NCI-H146 (cell line): ENCODE results near the gene KANTR.
A peak's percentile ranks its signal among the peaks of the same experiment; 100 is the strongest.

Experiments
- DNase-seq: peaks from one replicate; lab custom pipeline; 2025; lab: John Stamatoyannopoulos, UW

Gene KANTR, protein sequence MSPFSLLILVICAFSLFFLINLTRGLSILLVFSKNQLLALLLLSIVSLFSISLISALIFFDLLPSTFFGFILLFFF

DNA sequence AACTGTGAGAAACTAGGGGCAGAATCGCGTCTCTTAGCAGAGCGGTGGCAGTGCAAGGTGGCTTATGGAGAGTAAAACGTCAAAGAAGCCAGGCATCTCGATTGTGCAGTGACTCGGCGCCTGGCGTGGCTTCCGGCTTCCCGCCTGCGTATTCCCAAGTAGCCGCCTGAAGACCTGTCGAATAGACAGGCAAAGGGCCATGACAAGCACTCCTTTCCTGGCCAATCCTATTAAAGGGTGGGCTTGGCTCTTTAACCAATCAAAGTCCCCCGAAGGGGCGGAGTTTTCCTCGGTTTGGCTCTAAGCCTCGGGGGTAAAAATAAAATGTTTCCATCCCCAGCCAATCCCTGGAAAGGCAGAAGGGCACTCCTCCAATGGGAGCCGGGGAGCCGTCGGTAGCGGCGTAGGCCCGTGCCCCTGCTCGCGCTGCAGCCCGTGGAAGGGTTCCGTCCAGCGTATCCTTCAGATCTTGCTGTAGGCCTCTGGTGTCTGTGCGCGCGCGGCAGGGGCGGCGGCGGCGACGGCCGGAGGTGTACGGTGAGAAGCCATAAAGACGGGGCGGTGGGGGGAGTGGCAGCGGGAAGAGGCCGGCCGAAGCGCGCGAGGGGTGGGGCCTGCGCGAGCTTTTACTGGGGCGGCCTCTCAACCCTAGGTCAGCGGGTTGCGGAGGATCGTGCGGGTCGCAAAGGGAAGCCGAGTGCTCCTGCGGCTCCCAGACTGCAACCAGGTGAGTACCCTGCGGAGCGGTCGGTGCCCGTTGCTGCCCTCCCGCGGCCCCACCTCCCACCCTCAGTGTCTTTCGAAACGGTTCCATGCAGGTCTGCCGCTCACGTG, at the start of gene KANTR:
Gene KANTR, plus strand, starts transcription at position 395 of the 834 bp plus-strand sequence. CDS start 30,131 bp downstream, outside the sequence.
- DNase-seq = peak; percentile 97

DNA sequence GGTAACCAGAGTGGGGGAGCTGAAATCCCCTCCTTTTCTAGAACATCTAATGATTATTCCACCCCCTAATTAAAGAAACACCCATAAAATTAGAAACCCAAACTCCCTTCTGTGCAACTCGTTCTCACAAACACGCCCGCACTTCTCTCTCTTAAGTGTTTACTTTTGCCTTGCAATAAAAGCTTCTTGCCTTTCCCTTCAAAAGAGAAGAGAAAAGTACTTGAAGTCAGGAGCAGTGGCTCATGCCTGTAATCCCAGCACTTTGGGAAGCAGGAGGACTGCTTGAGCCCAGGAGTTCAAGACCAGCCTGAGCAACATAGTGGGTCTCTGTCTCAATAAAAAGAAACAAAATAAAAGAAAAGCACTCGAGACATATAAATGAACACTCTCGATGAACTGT, 48.9 kb upstream of the KANTR start:
- DNase-seq = no peak

DNA sequence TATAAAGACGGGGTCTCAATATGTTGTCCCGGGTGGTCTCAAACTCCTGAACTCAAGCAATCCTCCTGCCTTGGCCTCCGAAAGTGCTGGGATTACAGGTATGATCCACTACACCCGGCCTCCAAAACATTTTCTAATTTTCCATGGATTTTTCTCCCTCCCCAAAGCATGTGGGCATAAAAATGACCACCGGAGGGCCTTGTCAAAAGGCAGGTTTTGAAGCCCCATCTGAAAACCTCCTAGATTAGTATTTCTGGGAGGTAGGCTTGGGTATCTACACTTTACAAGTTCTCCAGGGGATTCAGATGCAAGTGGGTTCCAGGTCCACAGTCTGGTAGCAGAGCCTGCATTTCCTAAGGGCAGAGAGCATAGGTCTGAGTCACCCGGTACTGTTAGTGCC, 46.7 kb upstream of the KANTR start:
- DNase-seq = no peak

DNA sequence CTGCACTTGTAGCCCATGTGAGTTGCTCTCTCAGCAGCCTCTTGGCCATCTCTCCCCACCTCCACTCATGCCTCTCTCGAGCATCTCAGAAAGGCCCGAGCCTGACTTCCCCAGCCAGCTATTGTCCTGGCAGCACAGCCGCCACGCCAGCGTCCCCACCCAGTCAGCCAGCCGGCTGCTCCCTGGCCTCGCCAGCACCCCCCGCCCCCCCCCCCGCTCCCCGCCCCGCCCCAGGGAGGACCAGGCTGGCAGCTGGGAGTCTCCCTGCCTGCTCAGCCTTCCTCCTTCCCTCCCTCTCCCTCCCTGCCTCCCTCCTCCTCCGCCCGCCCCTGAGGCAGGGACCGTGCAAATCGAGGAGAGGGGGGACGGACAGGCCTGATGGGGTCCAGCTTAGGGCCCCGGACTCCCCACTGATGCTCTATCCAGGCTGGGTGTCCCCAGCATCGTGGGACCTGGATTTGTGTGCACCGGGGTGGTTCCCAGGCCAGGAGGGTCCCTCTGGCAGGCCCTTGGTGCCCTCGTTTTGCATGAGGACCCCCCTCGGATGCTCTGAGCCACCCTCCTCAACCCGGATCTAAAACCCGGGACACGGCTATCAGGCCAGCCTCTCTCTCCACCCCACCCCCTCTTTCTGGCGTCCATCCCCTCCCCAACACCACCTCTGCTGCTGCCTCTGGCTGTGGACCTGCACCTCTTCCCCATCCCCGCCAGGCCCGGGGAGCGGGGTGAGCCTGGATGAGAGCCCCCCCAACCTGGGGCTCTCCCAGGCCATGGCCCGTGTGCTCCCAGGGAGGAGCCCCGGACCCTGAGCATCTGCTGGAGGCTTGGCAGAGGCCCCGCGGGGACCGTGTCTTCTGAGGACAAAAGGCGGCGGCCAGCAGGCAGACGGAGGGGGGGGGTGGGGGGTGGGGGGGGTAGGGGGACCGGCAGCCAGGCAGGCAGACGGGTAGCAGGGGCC, 45.5 kb upstream of the KANTR start, which contains the start of gene GPR173:
Gene GPR173, plus strand, starts transcription at position 621 of the 958 bp plus-strand sequence. CDS start 27,833 bp downstream, outside the sequence.
- peak; percentile 77 for DNase-seq

DNA sequence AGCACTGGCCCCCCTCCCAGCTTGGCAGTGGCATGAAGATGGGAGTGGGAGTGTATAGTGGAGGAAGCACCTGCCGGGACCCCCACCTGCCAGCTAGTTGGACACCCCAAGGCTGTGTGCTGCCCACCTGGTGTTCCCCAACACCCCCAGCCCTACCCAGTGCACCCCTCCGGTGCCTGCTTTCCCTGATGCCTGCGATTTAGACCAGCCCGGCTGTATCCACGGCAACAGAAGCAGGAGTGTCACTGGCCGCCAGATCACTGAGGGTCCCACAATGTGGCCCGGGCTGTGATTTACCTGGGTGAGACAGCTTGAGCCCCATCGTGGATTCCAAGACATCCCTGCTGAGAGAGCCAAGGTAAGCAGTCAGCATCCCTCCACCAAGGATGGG, 44.8 kb upstream of the KANTR start:
- DNase-seq = peak; percentile 32

DNA sequence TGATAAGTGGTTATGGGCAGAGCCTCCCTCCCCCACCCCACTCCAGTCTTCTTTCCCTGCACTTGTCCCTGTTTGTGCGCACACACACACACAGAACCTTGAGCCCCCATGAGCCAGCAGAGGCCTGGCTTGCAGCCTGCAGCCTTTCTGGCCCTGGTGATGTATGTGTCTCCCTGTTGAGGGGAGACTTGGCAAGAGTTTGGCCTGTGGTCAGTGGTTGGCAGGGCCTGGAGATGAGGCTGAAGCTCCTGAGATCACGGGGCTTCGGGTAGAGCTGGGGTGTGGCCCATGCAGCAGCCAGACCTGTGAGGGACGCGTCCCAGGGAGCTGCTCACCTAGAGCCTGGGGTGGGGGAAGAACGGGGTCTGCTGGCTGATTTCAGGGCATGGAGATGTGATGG, 43.1 kb upstream of the KANTR start:
- DNase-seq = no peak

DNA sequence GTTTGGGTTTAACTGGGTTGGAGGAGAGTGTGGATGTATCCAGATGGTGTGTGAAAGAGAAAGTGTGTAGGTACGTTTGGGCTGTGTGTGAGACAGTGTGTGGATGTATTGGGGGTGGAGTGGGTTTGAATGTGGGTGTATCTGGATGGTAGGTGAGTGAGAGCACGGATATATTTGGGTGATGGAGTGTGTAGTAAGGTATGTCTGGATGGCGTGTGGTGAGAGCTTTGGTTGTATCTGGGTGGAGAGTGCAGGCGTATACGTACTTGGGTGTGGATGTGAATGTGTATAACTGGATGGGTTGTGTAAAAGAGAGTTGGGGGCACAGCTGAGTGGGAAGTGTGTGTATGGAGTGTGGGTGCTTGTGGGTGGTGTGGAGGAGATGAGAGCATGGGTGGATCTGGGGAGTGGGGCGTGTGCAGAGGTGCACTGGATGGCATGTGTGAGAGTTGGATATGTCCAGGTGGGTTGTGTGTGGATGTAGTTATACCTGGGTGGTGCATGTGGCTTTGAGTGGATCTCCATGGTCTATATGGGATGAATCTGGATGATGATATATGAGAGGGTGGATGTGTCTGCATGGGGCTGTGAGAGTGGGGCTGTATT, 38.6 kb upstream of the KANTR start:
- DNase-seq = no peak

DNA sequence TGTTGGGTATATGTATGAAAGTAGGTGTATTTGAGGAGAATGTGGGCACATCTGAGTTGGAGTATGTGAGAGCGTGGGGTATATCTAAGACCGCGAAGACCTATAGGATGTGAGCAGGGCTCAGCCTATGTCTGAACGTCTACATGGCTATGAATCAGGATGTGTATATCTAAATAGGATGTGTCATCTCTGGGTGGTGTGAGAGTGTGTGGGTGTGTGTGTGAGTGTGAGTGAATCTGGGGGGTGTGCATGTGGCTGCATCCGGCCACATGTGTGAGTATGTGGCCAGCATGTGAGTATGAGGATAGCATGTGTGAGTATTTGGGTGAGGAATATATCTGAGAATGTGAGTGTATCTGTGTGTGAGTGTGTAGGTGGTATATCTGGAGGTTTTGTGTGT, 37.6 kb upstream of the KANTR start:
- no peak for DNase-seq

DNA sequence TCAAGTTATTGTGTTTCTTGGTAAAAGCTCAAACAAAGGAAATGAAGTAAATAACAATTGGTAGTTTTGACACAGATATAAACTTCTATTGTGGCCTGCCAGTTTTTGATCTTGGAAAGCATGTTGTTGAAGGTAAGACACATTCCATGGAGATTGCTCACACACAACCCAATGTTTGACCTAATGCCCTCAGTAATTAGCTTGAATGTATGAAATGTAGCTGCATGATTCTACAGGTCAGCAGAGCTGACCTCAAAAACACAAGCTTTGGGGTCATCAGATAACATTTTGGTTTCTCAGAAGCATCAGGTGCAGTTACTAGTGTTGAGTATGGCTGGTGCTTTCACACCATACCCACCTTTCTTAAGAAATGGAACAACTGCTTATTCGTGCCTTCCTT, 28.8 kb upstream of the KANTR start:
- DNase-seq = no peak

DNA sequence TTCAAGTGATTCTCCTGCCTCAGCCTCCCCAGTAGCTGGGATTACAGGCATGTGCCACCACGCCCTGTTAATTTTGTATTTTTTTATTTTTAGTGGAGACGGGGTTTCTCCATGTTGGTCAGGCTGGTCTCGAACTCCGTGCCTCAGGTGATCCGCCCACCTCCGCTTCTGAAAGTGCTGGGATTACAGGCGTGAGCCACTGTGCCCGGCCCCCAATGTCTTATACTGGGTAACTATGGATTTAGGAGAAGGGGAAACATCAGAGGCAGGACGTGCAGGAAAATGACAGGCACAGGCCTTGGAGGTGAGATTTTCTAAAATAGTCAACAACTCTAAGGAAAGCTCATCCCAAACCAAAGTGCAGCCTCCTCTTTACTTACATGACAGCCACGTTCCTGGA, 22.9 kb upstream of the KANTR start:
- no peak for DNase-seq

DNA sequence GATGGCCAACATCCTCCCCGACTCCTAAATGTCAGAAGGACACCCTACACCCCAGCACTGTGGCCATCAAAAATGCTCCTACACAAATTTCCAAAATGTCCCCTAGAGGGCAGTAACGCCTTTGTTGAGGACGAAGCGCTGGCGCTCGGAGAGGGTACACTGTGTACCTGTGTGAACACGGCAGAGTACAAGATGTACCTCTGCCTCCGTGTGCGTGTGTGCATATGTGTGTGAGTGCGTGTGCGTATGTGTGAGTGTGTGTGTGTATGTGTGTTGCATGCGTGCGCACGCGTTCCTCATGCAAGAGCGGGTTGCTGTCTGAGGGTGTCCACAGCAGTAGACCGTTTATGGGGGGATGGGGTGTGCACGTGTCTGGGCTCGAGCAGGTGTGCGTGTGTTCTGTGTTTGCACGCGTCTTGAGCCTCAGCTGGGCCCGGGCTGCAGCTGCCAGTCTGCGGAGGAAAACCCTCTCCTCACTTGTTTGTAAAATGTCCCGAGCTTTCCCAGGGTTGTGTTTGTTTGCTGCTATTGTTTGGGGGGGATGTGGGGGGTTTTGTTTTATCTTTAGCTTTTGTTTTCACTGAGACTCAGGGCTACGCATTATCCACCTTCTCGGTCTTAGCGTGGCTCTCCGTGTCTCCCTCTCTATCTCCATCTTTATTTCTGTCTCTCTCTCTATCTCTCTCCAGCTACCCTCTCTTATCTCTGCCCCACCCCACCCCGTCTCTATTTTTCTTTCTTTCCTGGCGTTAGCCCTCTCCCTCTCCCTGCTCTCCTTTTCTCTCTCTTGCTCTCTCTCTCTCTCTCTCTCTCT, 22.1 kb upstream of the KANTR start:
- DNase-seq = peak; percentile 81

DNA sequence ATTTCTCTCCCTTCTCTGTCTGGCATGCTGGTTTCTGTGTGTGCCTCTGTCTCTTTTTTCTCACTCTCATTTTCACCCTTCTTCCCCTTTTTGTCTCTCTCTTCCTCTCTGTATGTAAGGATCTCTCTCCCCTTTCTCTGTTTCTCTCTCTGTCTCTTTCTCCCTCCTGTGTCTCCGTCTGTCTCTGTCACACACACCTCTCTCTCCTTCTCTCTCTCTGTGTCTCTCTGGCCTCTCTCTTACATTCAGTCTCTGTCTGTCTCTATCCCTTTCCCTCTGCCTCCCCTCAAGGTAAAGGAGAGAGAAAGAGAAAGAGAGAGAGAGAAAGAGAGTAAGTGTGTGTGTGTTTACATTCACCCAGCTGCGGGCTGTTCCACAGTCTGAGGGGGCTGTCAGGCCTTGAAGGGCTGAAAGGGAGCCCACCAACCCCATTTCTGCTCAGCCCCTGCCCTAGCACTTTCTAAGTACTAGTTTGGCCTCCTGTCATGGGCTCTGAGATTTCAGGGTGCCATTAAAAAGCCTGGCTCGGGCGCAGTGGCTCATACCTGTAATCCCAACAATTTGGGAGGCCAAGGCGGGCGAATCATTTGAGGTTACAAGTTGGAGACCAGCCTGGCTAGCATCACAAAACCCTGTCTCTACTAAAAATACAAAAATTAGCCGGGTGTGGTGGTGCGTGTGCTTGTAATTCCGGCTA, 21.4 kb upstream of the KANTR start:
- DNase-seq = no peak

DNA sequence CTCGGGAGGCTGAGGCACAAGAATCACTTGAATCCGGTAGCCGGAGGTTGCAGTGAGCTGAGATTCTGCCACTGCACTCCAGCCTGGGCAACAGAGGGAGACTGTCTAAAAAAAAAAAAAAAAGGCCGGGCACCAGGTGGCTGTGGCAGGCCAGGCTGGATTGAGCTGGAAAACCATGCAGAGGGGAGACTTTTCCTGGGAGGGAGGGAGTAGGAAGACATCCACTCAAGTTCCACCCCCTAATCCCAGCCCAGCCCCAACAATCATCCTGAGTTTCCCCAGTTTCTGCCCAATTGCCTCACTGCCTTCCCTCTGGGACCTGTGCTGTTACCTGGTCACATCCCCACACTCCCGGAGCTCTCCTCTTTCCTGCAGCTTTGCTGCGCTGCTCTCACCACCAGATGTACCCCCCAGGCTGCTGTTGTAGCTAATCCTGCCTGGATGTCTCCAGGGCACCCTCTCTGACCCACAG, 20.8 kb upstream of the KANTR start:
- DNase-seq = peak; percentile 85

DNA sequence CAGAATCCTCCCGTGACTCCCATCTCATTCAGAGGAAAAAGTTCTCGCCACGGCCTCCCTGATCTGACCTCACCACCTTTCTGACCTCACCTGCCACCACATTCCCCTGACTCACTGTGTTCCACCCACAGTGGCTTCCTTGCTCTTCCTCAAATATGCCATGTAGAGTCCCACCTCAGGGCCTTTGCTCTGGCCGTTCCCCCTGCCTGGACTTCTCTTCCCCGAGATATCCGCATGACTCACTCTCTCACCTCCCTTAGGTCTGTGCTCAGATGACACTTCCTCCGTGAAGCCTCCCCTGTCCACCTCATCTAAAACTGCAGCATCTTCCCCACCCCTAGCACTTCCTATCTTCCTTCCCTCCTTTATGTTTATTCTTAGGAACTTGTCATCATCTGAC, 18.9 kb upstream of the KANTR start:
- DNase-seq = no peak

DNA sequence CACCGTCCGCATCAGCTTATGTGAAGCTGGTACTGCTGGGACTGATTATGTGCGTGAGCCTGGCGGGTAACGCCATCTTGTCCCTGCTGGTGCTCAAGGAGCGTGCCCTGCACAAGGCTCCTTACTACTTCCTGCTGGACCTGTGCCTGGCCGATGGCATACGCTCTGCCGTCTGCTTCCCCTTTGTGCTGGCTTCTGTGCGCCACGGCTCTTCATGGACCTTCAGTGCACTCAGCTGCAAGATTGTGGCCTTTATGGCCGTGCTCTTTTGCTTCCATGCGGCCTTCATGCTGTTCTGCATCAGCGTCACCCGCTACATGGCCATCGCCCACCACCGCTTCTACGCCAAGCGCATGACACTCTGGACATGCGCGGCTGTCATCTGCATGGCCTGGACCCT, 17.3 kb upstream of the KANTR start:
- DNase-seq = no peak

DNA sequence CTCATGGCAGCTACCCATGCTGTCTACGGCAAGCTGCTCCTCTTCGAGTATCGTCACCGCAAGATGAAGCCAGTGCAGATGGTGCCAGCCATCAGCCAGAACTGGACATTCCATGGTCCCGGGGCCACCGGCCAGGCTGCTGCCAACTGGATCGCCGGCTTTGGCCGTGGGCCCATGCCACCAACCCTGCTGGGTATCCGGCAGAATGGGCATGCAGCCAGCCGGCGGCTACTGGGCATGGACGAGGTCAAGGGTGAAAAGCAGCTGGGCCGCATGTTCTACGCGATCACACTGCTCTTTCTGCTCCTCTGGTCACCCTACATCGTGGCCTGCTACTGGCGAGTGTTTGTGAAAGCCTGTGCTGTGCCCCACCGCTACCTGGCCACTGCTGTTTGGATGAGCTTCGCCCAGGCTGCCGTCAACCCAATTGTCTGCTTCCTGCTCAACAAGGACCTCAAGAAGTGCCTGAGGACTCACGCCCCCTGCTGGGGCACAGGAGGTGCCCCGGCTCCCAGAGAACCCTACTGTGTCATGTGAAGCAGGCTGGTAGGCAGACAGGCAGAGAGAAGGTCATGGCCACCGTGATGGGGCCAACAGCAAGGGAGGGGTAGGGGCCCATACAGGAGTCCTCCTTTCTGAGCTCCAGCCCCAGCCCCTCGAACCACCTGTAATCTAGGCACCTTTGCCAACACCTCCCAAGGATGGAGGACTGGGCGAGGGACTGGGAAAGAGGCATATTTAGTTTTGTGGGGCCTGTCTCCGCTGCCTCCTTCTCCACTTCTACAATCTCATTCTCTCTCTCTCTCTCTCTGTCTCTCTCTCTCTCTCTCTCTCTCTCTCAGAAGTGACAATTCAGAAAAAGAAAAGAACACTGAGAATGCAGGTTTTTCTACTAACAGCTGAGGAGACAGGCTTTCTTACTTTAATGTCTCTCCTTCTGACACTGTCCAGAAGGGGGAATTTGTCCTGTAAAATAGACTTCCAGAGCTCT, 16.4 kb upstream of the KANTR start:
- DNase-seq = no peak

DNA sequence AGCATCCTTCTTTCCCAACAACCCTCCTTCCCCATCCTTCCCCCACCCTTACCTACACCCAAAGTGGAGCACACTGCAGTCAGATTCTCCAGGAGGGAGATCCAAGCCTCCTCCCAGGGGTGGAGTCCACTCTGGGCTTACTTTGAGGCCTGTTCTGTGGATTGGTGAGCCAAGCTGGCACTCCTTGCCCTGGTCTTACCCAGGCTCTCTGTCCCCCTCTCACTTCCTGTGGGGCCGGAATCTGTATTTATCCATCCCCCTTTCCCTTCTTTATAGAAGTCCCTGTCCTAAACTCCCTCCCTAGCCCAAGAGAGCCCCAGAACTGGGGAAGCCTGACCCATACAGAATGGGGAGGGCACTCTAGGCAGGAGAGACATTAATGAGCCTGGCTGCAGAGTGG, 15.0 kb upstream of the KANTR start:
- DNase-seq = no peak

DNA sequence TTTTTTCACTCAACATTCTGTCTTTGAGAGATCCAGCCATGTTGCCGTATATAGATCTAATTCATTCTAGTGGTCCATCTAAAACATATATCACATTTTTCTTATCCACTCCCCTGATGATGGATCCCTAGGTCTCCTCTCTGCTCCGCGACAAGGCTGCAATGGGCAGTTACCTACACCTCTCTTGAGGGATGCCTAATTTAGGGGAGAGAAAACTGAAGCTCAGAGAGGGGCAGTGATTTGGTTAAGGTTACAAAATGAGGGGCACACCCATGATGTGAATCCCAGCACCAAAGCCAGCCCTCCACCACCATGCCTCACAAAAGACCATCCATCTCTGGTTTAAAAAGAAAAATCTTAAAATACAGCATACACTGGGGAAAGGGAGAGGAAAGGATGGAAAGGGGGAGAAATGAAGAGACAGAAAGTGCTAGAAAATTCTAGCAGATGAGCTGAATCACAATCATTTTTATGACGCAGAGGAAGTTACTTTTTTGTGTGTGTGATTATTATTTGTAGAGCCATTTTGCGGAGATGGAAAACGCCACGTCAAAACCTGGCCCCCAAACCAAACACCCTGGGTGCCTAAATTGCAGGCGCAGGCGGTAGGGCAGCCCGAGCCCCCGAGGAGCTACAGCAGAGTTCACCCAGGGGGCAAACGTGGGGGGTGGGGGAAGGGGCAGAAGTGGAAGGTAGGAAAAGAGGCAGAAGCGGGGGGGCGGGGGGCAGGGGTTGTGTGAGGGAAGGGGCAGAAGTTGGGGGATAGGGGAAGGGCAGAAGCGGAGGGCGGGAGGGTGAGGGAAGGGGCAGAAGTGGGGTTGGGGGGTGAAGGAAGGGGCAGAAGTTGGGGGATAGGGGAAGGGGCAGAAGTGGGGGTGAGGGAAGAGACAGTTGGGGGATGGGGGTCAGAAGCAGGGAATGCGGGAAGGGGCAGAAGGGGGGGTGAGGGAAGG, 13.0 kb upstream of the KANTR start:
- DNase-seq = no peak
